ENCODE results near the gene OSBPL5. TPM values are rescaled to one million over a fixed set of nuclear protein-coding genes. Genes with fewer than 3 reads are reported as not detected.

Gene OSBPL5
- total and polyA plus RNA-seq, 9 of the 15 experiments (the other 6 are each of a cell fraction or from before 2014, with no cell fraction given), result 0.06 to 14.8 (median 3.2) TPM

- TF ChIP-seq MGA (IDR thresholded peaks at IDR 0.05) (no peak), ETS2 (tag; IDR thresholded peaks at IDR 0.05; ENCODE audit: borderline replicate concordance, poor library complexity, severe bottlenecking) (no peak)
These were observed 37.3 kb downstream of the OSBPL5 start (continued) for GRCh38 chr11:3127706-3128355.
